Measurements from ENCODE around the gene CTU2. TPM values are rescaled to one million over a fixed set of nuclear protein-coding genes. Genes with fewer than 3 reads are reported as not detected.

Gene CTU2
- total RNA-seq, 4 donors from 2014 or later, result 0.88 to 20.3 (median 14.6) TPM

DNA sequence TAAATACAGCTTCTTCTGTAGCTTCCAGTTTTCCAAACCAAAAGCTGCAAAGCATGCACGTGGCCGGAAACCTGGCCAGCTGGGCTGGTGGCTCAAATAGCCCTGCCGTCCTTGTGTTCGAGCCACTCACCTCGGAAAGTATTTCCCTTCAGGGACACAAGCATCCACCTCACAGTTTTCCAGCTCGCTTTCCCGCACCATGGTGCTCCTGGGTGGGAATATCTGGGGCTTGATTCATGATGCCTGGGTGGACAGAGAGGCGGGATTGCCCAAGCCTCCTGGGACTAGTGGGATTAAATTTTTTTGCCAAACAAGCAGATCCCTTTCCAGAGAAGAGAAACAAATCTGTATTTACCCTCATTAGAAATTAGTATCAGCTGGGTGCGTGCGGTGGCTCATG is 36.3 kb upstream of the CTU2 start:
- intact Hi-C loops (cut with DNase I; ENCODE audit: low total_unique reads), result no loop called here
- Histone ChIP-seq H3K4me1 (no peaks in the 10 kb centered on the region), H3K4me3 (no peak overlapping the region), H3K9me3 (no peaks in the 10 kb centered on the region), H3K36me3 (no peaks in the 10 kb centered on the region), H3K27ac (no peak overlapping the region), H3K27me3 (no peaks in the 10 kb centered on the region)
- TF ChIP-seq, protein P1, sequence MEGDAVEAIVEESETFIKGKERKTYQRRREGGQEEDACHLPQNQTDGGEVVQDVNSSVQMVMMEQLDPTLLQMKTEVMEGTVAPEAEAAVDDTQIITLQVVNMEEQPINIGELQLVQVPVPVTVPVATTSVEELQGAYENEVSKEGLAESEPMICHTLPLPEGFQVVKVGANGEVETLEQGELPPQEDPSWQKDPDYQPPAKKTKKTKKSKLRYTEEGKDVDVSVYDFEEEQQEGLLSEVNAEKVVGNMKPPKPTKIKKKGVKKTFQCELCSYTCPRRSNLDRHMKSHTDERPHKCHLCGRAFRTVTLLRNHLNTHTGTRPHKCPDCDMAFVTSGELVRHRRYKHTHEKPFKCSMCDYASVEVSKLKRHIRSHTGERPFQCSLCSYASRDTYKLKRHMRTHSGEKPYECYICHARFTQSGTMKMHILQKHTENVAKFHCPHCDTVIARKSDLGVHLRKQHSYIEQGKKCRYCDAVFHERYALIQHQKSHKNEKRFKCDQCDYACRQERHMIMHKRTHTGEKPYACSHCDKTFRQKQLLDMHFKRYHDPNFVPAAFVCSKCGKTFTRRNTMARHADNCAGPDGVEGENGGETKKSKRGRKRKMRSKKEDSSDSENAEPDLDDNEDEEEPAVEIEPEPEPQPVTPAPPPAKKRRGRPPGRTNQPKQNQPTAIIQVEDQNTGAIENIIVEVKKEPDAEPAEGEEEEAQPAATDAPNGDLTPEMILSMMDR (IDR thresholded peaks at IDR 0.05), result no peak
- TF ChIP-seq POLR2A (IDR thresholded peaks at IDR 0.05), result no peak
- DNase-seq, result no peak

DNA sequence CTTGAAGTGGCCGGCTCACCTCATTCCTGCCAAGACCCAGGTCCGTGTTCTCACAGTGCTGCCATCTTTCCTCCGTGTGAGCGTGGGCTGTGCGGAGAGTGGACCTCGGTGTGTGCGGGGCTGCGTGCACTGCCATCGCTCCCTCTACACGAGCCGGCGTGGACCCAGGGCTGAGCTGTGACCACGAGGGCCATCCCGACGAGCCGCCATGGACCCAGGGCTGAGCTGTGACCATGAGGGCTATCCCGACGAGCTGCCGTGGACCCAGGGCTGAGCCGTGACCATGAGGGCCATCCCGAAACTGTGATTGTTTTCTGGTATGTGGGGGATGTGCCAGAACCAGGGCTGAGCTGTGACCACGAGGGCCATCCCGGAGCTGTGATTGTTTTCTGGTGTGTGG is 34.5 kb upstream of the CTU2 start:
- H3K27ac ChIP-seq, result no peak overlapping the region
- no peaks in the 10 kb centered on the region for H3K36me3 ChIP-seq

DNA sequence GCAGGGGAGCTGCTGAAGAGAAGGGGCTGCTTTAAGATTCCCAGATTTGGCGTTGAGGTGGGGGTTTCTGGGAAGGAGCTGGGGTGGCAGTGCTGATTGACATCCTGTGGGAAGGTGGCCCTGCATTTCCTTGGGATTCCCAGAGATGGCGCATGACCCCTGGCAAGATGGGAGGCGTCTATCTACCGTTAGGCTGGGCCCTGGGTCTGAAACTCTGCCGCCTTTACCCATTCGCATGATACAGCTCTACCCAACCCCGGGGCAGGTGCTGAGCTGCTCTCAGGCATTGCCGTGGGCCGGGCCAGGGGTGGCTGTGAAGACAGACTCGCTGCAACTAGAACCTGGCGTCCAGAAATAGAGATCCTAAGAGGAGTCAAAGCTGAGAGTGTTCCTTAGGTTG is 33.5 kb upstream of the CTU2 start:
- DNase-seq, result no peak
- no peak overlapping the region for H3K27ac ChIP-seq
- H3K9me3 ChIP-seq, result no peaks in the 10 kb centered on the region
- H3K27me3 ChIP-seq, result no peaks in the 10 kb centered on the region
- H3K4me1 ChIP-seq, result no peaks in the 10 kb centered on the region
- intact Hi-C loops (cut with DNase I; ENCODE audit: low total_unique reads), result no loop called here
- no peaks in the 10 kb centered on the region for H3K36me3 ChIP-seq
- TF ChIP-seq, protein P1 (IDR thresholded peaks at IDR 0.05), result no peak
- no peak for TF ChIP-seq POLR2A (IDR thresholded peaks at IDR 0.05)
- no peak overlapping the region for H3K4me3 ChIP-seq

More for the DNA sequence above, 34.5 kb upstream of the CTU2 start:
- Histone ChIP-seq H3K27me3 (no peaks in the 10 kb centered on the region), H3K9me3 (no peaks in the 10 kb centered on the region), H3K4me3 (no peak overlapping the region), H3K4me1 (no peaks in the 10 kb centered on the region)
- TF ChIP-seq, protein P1 (IDR thresholded peaks at IDR 0.05), result no peak
- no peak for TF ChIP-seq POLR2A (IDR thresholded peaks at IDR 0.05)
- DNase-seq, result no peak
- intact Hi-C loops (cut with DNase I; ENCODE audit: low total_unique reads), result no loop called here

DNA sequence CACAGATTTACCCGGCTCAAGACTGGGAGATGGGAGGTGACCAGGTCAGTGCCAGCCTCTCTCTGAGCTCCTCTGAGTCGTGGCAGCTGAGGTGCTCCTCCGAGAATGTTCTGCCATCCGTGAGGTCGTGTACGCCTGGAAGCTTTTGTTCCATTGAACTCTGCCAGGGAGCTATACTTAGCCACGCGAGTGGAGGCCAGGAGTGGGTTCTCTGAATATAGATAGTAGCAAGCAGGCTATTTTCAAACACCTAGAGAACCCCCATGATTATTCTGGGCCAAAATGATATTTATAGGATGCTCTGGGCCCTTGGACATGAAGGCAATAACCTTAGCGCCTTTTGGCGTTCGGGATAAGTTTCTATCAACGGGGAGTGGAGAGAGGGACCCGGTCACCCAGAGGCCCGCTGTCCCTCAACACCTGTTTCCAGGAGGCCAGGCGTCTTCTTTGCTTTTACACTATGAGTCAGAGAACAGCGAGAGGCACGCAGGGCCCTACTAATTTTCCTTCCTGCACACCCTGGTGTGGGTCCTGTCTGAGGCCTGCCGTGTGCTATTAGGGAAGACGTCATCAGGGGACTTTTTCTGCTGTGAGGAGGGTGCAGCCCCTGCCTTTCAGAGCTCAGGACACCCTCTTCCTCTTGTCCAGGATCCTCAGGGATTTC is 32.5 kb upstream of the CTU2 start:
- intact Hi-C loops (cut with DNase I; ENCODE audit: low total_unique reads), result no loop called here

More for the DNA sequence above, 32.5 kb upstream of the CTU2 start:
- Histone ChIP-seq H3K9me3 (no peaks in the 10 kb centered on the region), H3K36me3 (no peaks in the 10 kb centered on the region), H3K27me3 (no peaks in the 10 kb centered on the region), H3K27ac (no peak overlapping the region), H3K4me1 (no peaks in the 10 kb centered on the region), H3K4me3 (no peak overlapping the region)
- TF ChIP-seq, protein P1 (IDR thresholded peaks at IDR 0.05), result no peak
- TF ChIP-seq POLR2A (IDR thresholded peaks at IDR 0.05), result no peak
- DNase-seq, result no peak
